ENCODE results near the gene TEX28.

GRCh38 chrX:154315416-154315815 is 20.5 kb upstream of the TEX28 start:
- TF ChIP-seq POLR2A (IDR thresholded peaks at IDR 0.05; ENCODE audit: low read length) (no peak), GATA1 (IDR thresholded peaks at IDR 0.05; ENCODE audit: low read depth, low read length) (no peak)

All from erythroblast (primary cell).